Osteoblast (primary cell): ENCODE data around the gene HHATL. TPM values are rescaled to one million over a fixed set of nuclear protein-coding genes. Genes with fewer than 3 reads are reported as not detected.

Source experiments
- DNase-seq: peaks from one replicate; pipeline ENCODE4 v3.0.0; 2011; ENCODE audit warnings: low spot score, mixed read lengths; ENCODE audit not compliant: insufficient read length; ENCODE audit errors: missing footprints
- H2AFZ ChIP-seq: 2 replicates; pipeline ENCODE4 v1.6.0; 2011; ENCODE audit warnings: mild to moderate bottlenecking, low read length
- H3K27ac ChIP-seq: 2 replicates; pipeline ENCODE4 v1.5.1; 2011; ENCODE audit warnings: mild to moderate bottlenecking, low read depth, low read length, moderate library complexity
- H3K27me3 ChIP-seq: 2 replicates; pipeline ENCODE4 v1.6.0; 2012; ENCODE audit warnings: mild to moderate bottlenecking, control low read depth, inconsistent platforms, low read length, moderate library complexity; ENCODE audit not compliant: insufficient read depth
- H3K36me3 ChIP-seq: 2 replicates; pipeline ENCODE4 v1.5.1; 2011; ENCODE audit warnings: mild to moderate bottlenecking, low read length, control low read depth, moderate library complexity; ENCODE audit not compliant: insufficient read depth
- H3K4me1 ChIP-seq: 2 replicates; pipeline ENCODE4 v1.5.1; 2011; ENCODE audit warnings: mild to moderate bottlenecking, low read length, control low read depth, moderate library complexity; ENCODE audit not compliant: insufficient read depth
- H3K4me2 ChIP-seq: 2 replicates; pipeline ENCODE4 v1.6.0; 2011; ENCODE audit warnings: mild to moderate bottlenecking, low read length; ENCODE audit not compliant: insufficient read depth
- H3K4me3 ChIP-seq: fragments of 200-600 bp; sonication (generic); 3 replicates; pipeline ENCODE4 v1.5.1; 2012; ENCODE audit warnings: mild to moderate bottlenecking, low read length, inconsistent platforms; ENCODE audit not compliant: insufficient read depth
- H3K79me2 ChIP-seq: 2 replicates; pipeline ENCODE4 v1.6.0; 2012; ENCODE audit warnings: mild to moderate bottlenecking, low read length, control low read depth, inconsistent platforms; ENCODE audit not compliant: insufficient read depth
- H3K9me3 ChIP-seq: 2 replicates; pipeline ENCODE4 v1.5.1; 2011; ENCODE audit warnings: low read depth, low read length, control low read depth
- H4K20me1 ChIP-seq: 2 replicates; pipeline ENCODE4 v1.6.0; 2012; ENCODE audit warnings: mild to moderate bottlenecking, low read length, control low read depth; ENCODE audit not compliant: insufficient read depth
- CTCF ChIP-seq: IDR thresholded peaks from 2 replicates; pipeline ENCODE4 v1.5.1; 2011; ENCODE audit warnings: mild to moderate bottlenecking, low read depth, low read length, moderate library complexity; ENCODE audit errors: extremely low read depth
- total RNA-seq: library from RNA; depleted of rRNA; stranded (reverse); fragments of >200 nt; gene quantifications from 2 replicates; pipeline ENCODE4 v1.2.3, GENCODE V29; 2012

HHATL gene
- total RNA-seq, 1 donor: not detected

GRCh38 chr3:42684632-42685362, 17.8 kb downstream of the HHATL start:
- Histone ChIP-seq H3K27ac (no peak overlapping the region), H2AFZ (no peak overlapping the region), H4K20me1 (peaks cover 2% of the 10 kb centered on the region), H3K4me1 (peaks cover 14% of the 10 kb centered on the region), H3K36me3 (no peaks in the 10 kb centered on the region), H3K9me3 (no peaks in the 10 kb centered on the region), H3K4me3 (no peak overlapping the region), H3K79me2 (no peaks in the 10 kb centered on the region), H3K27me3 (peaks cover 26% of the 10 kb centered on the region), H3K4me2 (no peak overlapping the region)
- no peak for TF ChIP-seq CTCF
- DNase-seq: peak; percentile 84

GRCh38 chr3:42683875-42684598, 18.6 kb downstream of the HHATL start:
- Histone ChIP-seq H3K27me3 (peaks cover 26% of the 10 kb centered on the region), H3K36me3 (no peaks in the 10 kb centered on the region), H3K9me3 (no peaks in the 10 kb centered on the region), H3K4me3 (no peak overlapping the region), H3K4me2 (peak overlapping the region; percentile 39), H4K20me1 (peaks cover 2% of the 10 kb centered on the region), H3K27ac (no peak overlapping the region), H2AFZ (no peak overlapping the region), H3K4me1 (peaks cover 15% of the 10 kb centered on the region), H3K79me2 (no peaks in the 10 kb centered on the region)
- TF ChIP-seq CTCF: no peak
- peak; percentile 100 for DNase-seq

- Histone ChIP-seq H4K20me1 (peaks cover 2% of the 10 kb centered on the region), H3K4me1 (peaks cover 15% of the 10 kb centered on the region), H3K27ac (no peak overlapping the region), H3K4me2 (no peak overlapping the region), H3K9me3 (no peaks in the 10 kb centered on the region), H3K27me3 (peaks cover 25% of the 10 kb centered on the region), H3K36me3 (no peaks in the 10 kb centered on the region), H3K79me2 (no peaks in the 10 kb centered on the region), H2AFZ (no peak overlapping the region), H3K4me3 (no peak overlapping the region)
- DNase-seq: no peak
- TF ChIP-seq CTCF: no peak
Observed at GRCh38 chr3:42682301-42683070, 20.1 kb downstream of the HHATL start.
